Coronary artery (tissue), 2 donors: Measurements from ENCODE around the gene TCEA2.

Experiments used
- DNase-seq: peaks from one replicate; pipeline ENCODE4 v3.0.0-alpha.2; 2017; ENCODE audit warnings: low spot score
- H3K27ac ChIP-seq, 2 donors: fragments of 200-600 bp; sonication (generic); one replicate each; pipeline ENCODE4 v1.5.1; 2016 to 2019
- H3K4me3 ChIP-seq: fragments of 200-600 bp; sonication (generic); 2 replicates; pipeline ENCODE4 v1.5.1; 2016; ENCODE audit warnings: mild to moderate bottlenecking, moderate library complexity
- CTCF ChIP-seq: fragments of 200-600 bp; sonication (generic); IDR thresholded peaks from one replicate; pipeline ENCODE4 v1.5.1; 2019; ENCODE audit warnings: antibody characterized with exemption

Gene TCEA2

GRCh38 chr20:64050261-64051032 is 12.6 kb upstream of the TCEA2 start:
- TF ChIP-seq CTCF = no peak
- no peak for DNase-seq
- H3K4me3 ChIP-seq = peak overlapping the region; percentile 69
- H3K27ac ChIP-seq = peak overlapping the region in 1 of 2 donors; percentile 79

- Histone ChIP-seq H3K27ac (peak overlapping the region; percentile 52 to 79), H3K4me3 (peak overlapping the region; percentile 69)
Measured at GRCh38 chr20:64051033-64051452, 12.0 kb upstream of the TCEA2 start.

GRCh38 chr20:64051561-64052325 is 11.3 kb upstream of the TCEA2 start:
- DNase-seq = no peak
- TF ChIP-seq CTCF = no peak
- Histone ChIP-seq H3K27ac (peak overlapping the region; percentile 52 to 79), H3K4me3 (peak overlapping the region; percentile 69)

More at GRCh38 chr20:64051033-64051452, 12.0 kb upstream of the TCEA2 start:
- no peak for TF ChIP-seq CTCF
- no peak for DNase-seq

- Histone ChIP-seq H3K4me3 (no peak overlapping the region), H3K27ac (peak overlapping the region in 1 of 2 donors; percentile 79)
- DNase-seq = no peak
- no peak for TF ChIP-seq CTCF
Measured at GRCh38 chr20:64052326-64052722, 10.7 kb upstream of the TCEA2 start.

GRCh38 chr20:64052987-64053840 is 9.8 kb upstream of the TCEA2 start:
- no peak for TF ChIP-seq CTCF
- no peak for DNase-seq
- Histone ChIP-seq H3K4me3 (no peak overlapping the region), H3K27ac (peak overlapping the region in 1 of 2 donors; percentile 79)

GRCh38 chr20:64053841-64054661 is 8.9 kb upstream of the TCEA2 start:
- TF ChIP-seq CTCF = no peak
- Histone ChIP-seq H3K4me3 (no peak overlapping the region), H3K27ac (peak overlapping the region in 1 of 2 donors; percentile 79)
- DNase-seq = no peak
